GM19395 (cell line): ENCODE results near the gene HIGD1A.

ENCODE experiments used
- ATAC-seq: cut with Tn5 transposase; IDR thresholded peaks from one replicate; pipeline ENCODE4 v1.9.1; 2021; ENCODE audit warnings: mild to moderate bottlenecking, moderate library complexity; ENCODE audit not compliant: unreplicated experiment

Gene HIGD1A

GRCh38 chr3:42762046-42762724 is 42.1 kb downstream of the HIGD1A start:
- ATAC-seq: no peak

DNA sequence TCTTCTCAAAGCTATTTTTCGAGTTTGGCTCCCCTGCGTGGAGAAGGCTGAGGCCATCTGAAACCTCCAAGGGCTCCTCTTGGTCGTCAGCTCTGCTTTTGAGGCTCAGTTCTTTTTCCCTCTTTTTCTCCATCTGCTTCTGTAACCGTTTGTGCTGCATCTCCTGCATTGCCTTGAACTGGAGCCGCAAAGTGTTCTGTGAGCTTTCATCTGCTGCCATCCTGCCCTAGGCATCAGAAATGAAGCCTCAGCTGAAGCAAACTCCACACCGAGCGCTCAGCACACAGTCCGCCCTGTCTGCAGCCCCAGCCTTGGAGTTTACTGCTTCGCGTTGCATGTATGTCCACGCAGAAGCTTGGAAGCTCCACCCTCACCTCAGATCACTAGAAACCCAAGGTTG is 46.2 kb downstream of the HIGD1A start:
- ATAC-seq: no peak

DNA sequence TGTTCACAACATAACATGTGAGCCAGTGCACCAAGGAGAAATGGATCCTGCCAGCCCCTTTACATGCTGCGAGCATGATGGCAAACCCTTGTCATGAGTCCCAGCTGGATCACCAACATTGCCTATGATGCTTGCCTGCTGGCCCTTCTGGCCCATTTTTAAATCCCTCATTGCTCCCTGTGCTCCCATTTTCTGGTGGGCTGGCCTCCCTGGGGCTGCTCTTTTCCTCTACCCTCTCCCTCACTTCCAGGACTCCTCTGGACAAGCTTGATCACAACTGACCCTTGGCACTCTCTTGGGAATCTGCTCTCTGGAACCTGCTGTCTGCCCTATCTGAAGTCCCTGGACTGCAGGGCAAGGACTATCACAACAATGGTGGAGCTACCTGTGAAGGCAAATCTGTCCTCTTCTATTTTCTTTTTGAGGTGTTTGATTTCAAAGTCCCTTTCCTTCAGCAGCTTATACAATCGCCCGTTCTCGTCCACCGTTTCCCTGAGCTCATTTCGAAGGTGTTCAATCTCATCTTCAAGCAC is 47.5 kb downstream of the HIGD1A start:
- no peak for ATAC-seq

GRCh38 chr3:42755681-42756578 is 48.4 kb downstream of the HIGD1A start:
- ATAC-seq: no peak

GRCh38 chr3:42753757-42754156 is 50.5 kb downstream of the HIGD1A start:
- no peak for ATAC-seq

DNA sequence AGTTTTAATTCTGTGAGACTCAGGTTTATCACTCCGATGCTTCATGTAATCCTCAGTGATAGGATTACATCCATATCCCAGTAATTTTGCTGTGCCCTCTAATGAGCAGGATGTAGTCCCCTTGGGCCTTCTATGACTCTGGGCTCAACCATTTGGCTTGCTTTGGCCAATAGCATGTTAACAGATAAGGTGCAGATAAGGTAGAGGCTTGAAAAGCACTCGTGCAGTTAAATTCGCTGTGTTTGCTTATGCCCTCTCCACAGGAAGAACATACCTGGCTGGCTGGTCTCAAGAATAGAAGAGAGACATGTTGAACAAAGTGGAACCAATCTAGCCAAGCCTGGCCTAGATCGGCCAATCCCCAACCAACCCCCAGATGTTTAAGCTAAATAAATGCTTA is 51.3 kb downstream of the HIGD1A start:
- ATAC-seq: no peak

DNA sequence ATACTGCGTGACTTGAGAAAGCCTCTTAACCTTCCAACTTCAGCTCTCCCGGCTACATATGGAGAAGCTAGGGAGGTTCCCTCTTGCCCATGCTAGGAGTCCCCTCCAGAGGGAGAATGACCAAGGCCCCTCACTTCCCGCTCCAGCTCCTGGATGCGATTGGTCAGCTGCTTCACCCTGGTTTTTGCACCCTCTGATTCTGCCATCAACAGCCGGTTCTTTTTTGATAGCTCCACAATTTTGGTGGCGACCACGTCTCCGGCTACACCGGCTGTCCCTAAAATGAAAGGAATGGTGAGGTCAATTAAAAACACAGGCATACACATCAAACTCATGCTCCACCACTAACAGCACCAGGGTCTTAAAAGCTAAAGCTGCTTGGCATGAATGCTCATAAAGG is 51.8 kb downstream of the HIGD1A start:
- ATAC-seq: no peak

GRCh38 chr3:42751609-42752008 is 52.7 kb downstream of the HIGD1A start:
- ATAC-seq: no peak

- no peak for ATAC-seq
These were observed 53.5 kb downstream of the HIGD1A start for GRCh38 chr3:42750834-42751233.

- ATAC-seq: no peak
These were observed 54.5 kb downstream of the HIGD1A start for GRCh38 chr3:42749753-42750231.

DNA sequence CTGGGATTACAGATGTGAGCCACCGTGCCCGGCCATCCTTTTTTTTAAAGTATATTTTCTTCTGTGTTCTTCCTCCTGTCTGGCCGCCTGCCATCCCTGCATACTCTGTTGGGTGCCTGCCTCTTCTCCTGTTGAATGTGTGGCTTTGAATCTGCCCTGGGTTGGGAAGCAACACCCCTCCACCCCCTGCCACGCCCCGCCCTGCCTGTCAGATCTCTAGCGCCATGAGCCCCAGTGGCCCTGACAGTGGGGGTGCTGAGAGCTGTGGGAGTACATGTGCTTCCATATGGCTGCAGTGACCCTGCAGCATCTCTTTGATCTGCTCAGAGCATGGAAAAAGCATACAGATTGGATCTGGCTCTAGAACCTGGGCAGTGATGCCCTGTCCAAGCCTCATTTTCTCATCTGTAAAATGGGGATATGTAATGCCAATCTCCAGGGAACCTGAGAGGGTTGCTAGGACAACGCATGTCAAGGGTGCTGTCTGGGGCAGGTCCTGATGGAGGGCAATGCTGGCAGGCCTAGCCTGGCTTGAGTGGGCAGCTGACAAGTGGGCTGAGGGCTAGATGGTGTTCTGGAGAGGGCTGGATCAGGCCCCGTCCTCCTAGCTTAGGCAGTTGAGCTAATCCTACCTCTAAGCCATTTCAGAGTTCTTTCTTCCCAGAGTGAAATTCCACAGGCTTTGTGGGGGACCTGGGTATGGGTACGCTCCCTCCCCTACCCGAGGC is 55.1 kb downstream of the HIGD1A start:
- no peak for ATAC-seq

DNA sequence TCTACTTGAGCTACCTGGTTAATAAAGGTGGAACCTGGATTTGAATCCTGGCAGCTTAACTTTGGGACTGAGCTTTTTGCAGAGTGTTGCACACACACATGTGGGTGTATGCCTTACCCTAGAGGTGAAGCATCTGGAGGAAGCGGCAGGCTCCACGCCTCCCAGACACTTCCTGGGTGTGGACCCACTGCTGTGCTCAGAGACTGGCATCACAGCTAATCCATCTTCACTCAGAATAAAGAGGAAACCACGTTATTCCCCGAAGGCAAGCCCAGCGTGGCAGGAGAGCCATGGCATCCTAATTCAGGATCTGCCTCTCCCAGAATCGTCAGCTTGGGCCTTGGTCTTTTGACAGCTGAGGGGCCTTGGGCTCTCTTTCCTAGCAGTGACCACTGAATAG is 56.7 kb downstream of the HIGD1A start:
- ATAC-seq: no peak

DNA sequence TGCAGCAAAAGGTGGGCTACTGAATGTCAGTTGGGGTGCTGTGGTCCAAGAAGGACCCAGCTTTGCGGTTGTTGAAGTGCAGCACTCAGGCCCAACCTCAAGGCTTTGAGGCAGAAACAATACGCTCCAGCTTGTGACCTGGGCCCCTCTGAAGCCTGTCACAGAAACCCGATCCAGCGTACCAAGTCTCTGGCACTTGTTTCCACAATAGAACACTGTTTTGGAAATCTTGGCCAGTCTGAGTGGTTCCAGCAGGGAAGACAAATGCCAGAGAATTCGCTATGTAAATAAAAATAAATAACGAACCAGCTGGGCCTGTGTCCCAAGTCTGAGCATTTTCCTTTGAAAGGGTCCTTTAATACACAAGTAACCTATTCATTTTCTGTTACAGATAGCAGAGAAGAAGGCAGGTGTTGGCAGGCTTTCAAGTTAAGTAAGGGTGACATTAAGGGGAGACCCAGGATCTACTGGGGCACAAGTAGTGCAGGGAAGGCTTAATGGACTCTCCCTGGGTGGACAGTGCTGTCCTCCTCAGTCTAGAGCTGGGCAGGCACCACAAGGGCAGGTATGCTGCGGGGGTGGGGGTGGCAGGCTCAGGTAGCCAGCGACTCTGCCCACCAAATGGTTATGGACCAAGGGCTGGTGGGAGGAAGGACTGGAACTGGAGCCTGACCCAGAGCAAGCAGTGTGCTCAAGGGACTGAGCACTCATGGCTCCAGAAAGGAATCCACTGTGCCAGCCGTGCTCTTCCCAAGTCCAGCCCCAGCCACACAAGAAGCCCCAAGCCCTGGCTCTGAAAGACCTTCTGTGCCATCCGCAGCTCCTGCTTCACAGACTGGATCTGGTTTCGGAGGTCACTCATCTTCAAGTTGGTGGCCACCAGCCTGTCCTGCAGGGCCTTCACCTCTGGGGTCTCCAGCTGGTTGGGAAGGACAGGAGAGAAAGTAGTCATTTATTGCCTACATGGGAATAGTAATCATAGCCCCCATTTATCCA is 57.5 kb downstream of the HIGD1A start:
- ATAC-seq: no peak

GRCh38 chr3:42745776-42746454 is 58.4 kb downstream of the HIGD1A start:
- no peak for ATAC-seq

- no peak for ATAC-seq
These were observed 59.0 kb downstream of the HIGD1A start for GRCh38 chr3:42745291-42745745.

GRCh38 chr3:42743204-42743995 is 60.9 kb downstream of the HIGD1A start:
- ATAC-seq: no peak

GRCh38 chr3:42742688-42743087 is 61.6 kb downstream of the HIGD1A start:
- no peak for ATAC-seq

DNA sequence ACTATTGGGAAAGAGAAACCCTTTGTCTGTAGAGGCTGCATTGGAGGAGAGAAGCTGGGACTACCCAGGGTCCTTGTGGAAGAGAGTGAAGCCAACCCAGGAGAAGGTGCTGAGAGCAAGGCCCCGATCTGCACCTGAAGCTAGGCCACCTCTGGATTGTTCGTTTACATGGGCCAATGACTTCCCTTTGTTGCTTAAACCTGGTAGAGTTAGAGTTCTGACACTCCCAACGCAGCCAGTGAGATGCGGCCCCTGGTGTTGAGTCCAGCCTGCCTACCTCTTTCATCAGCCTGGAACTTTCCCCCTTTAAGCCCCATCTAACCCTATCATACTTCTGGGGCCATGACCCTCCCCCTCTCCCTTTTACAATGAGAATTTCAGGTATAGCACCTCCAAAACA is 62.0 kb downstream of the HIGD1A start:
- ATAC-seq: no peak

DNA sequence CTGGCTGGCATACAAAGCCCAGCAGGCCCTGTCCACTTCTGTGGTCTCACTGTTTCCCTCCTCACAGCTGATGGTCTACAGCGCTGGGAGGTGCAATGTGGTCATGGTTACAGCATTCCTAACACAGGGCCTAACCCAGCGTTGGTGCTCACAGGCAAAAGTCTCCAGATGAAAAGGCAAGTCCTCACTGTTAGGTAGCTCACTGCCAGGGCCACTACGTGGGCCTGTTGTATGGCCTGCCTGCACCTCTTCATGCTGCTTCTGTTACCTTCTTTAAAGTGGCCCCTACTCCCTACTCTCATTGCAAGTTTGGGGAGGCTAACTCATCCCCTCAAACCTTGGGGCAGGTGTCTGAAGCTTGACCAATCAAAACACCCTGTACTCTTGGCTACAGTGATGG is 62.5 kb downstream of the HIGD1A start:
- ATAC-seq: no peak
